Stomach (tissue), 9 donors: Measurements from ENCODE around the gene DHRS13. TPM values are rescaled to one million over a fixed set of nuclear protein-coding genes. Genes with fewer than 3 reads are reported as not detected.

ENCODE experiments used
- DNase-seq, 2 donors: peaks; one replicate each; pipeline versions ENCODE4 v3.0.0 to v3.0.0-alpha.2; 2013 to 2019
- H3K27ac ChIP-seq, 5 donors: fragments of 200-600 bp in 4 of 5; sonication (generic) in 4 of 5; one replicate each; pipeline ENCODE4 v1.5.1; 2013 to 2019; ENCODE audit warnings: mild to moderate bottlenecking in 1 of 5, moderate library complexity in 1 of 5
- H3K27me3 ChIP-seq, 3 donors: fragments of 200-600 bp; sonication (generic); one replicate each; pipeline ENCODE4 v1.5.1; 2017 to 2019; ENCODE audit warnings: mixed run types in 1 of 3
- H3K36me3 ChIP-seq, 4 donors: fragments of 200-600 bp; sonication (generic); 1 replicate in 3 of 4; 2 replicates in 1 of 4; pipeline ENCODE4 v1.5.1; 2016 to 2019
- H3K4me1 ChIP-seq, 4 donors: fragments of 200-600 bp; sonication (generic); one replicate each; pipeline ENCODE4 v1.5.1; 2016 to 2019
- H3K4me3 ChIP-seq, 4 donors: fragments of 200-600 bp; sonication (generic) in 3 of 4; one replicate each; pipeline ENCODE4 v1.5.1; 2016 to 2019; ENCODE audit warnings: mild to moderate bottlenecking in 1 of 4
- H3K9me3 ChIP-seq, 4 donors: fragments of 200-600 bp; sonication (generic); one replicate each; pipeline ENCODE4 v1.5.1; 2016 to 2019
- EP300 ChIP-seq: sonication (generic); formaldehyde crosslinking; IDR thresholded peaks from one replicate; pipeline ENCODE4 v1.6.1; 2017; ENCODE audit warnings: antibody characterized with exemption
- POLR2A ChIP-seq, 4 donors: fragments of 450-650 bp; IDR thresholded peaks; one replicate each; pipeline ENCODE4 v1.6.1; 2016; ENCODE audit warnings: antibody characterized with exemption in 4 of 4, control low read depth in 2 of 4, mild to moderate bottlenecking in 1 of 4, moderate library complexity in 1 of 4
- POLR2AphosphoS5 ChIP-seq, 3 donors: sonication (generic); formaldehyde crosslinking; IDR thresholded peaks; one replicate each; pipeline ENCODE4 v1.6.1; 2016; ENCODE audit warnings: antibody characterized with exemption in 3 of 3
- WGBS, 5 donors: extraction: QIAGEN DNeasy Blood & Tissue Kit in 3 of 5; methylation state at CpG; one replicate each; pipeline versions ENCODE4 v1.1.5 to v1.1.7; 2013 to 2018; 5-methylcytosine and 5-hydroxymethylcytosine counted together
- intact Hi-C: fragments of 100-400 bp; cut with DNase I; formaldehyde crosslinking; loops from one replicate; pipeline ENCODE4 v1.15.1; 2023; ENCODE audit warnings: low total_unique reads
- polyA plus RNA-seq, 3 donors: library from polyadenylated mRNA; stranded (reverse); fragments of 200-250 nt; gene quantifications; one replicate each; pipeline ENCODE4 v1.2.3, GENCODE V29; 2013
- total RNA-seq, 5 donors: library from RNA; depleted of rRNA; stranded (reverse); fragments of >200 nt; gene quantifications; one replicate each; pipeline versions ENCODE4 v1.1.0 to v1.2.3, GENCODE V29; 2014 to 2016
- TF ChIP-seq, protein P1 (sequence below), 7 experiments: fragments of 450-650 bp in 4 of 7; fragments of 200-600 bp in 3 of 7; sonication (generic) in 3 of 7; IDR thresholded peaks; one replicate each; pipeline ENCODE4 v1.5.1; 2016 to 2019; ENCODE audit warnings: antibody characterized with exemption in 7 of 7, control low read depth in 2 of 7, mild to moderate bottlenecking in 1 of 7
- donor health status: healthy with polysubstance abuse.
- donor health status: Bipolar disorder and iron deficiency.
- donor health status: healthy.

Gene DHRS13
- total and polyA plus RNA-seq, 8 donors: 4.4 to 33.5 (median 8.3) TPM; not detected in 1

GRCh38 chr17:28892024-28892423, 10.9 kb downstream of the DHRS13 start:
- H3K27me3 ChIP-seq: no peaks in the 10 kb centered on the region

GRCh38 chr17:28891201-28891600, 11.7 kb downstream of the DHRS13 start:
- no peaks in the 10 kb centered on the region for H3K9me3 ChIP-seq
- H3K27me3 ChIP-seq: no peaks in the 10 kb centered on the region
- H3K4me1 ChIP-seq: peaks cover 10 to 67% (median 27%) of the 10 kb centered on the region in 4 donors
- intact Hi-C loops: no loop called here
- H3K36me3 ChIP-seq: peaks cover 0 to 40% (median 30%) of the 10 kb centered on the region in 4 donors
- 85 to 97% (median 91%) methylated on average over 1 of the region's 1 CpG for WGBS, 5 donors
- TF ChIP-seq, protein P1, sequence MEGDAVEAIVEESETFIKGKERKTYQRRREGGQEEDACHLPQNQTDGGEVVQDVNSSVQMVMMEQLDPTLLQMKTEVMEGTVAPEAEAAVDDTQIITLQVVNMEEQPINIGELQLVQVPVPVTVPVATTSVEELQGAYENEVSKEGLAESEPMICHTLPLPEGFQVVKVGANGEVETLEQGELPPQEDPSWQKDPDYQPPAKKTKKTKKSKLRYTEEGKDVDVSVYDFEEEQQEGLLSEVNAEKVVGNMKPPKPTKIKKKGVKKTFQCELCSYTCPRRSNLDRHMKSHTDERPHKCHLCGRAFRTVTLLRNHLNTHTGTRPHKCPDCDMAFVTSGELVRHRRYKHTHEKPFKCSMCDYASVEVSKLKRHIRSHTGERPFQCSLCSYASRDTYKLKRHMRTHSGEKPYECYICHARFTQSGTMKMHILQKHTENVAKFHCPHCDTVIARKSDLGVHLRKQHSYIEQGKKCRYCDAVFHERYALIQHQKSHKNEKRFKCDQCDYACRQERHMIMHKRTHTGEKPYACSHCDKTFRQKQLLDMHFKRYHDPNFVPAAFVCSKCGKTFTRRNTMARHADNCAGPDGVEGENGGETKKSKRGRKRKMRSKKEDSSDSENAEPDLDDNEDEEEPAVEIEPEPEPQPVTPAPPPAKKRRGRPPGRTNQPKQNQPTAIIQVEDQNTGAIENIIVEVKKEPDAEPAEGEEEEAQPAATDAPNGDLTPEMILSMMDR (IDR thresholded peaks at IDR 0.05): no peak
- H3K27ac ChIP-seq: peak overlapping the region in 1 of 5 donors; percentile 11
- H3K4me3 ChIP-seq: no peak overlapping the region
- no peak for DNase-seq

More at GRCh38 chr17:28892024-28892423, 10.9 kb downstream of the DHRS13 start:
- intact Hi-C loops: no loop called here
- WGBS, 5 donors: 88 to 96% (median 93%) methylated on average over 1 to 4 of the region's 4 CpGs
- TF ChIP-seq, protein P1 (IDR thresholded peaks at IDR 0.05): no peak
- TF ChIP-seq EP300 (no peak), POLR2AphosphoS5 (IDR thresholded peaks at IDR 0.05) (no peak), POLR2A (IDR thresholded peaks at IDR 0.05) (no peak)
- Histone ChIP-seq H3K4me3 (no peak overlapping the region), H3K36me3 (peaks cover 0 to 31% (median 23%) of the 10 kb centered on the region in 4 donors), H3K27ac (peak overlapping the region in 3 of 5 donors; percentile 11 to 77 (median 63)), H3K4me1 (peaks cover 15 to 74% (median 35%) of the 10 kb centered on the region in 4 donors), H3K9me3 (no peaks in the 10 kb centered on the region)
- DNase-seq: no peak

- no peak for DNase-seq
- intact Hi-C loops: loop anchor here (10.0 kb wide), 1 partner anchor 125 kb away; no protein-coding TSS in a partner anchor
- no peak overlapping the region for H3K4me3 ChIP-seq
- peak overlapping the region in 1 of 5 donors; percentile 28 for H3K27ac ChIP-seq
- TF ChIP-seq, protein P1 (IDR thresholded peaks at IDR 0.05): no peak
- TF ChIP-seq EP300 (no peak), POLR2A (IDR thresholded peaks at IDR 0.05) (no peak), POLR2AphosphoS5 (IDR thresholded peaks at IDR 0.05) (no peak)
- peaks cover 5 to 55% (median 19%) of the 10 kb centered on the region in 4 donors for H3K4me1 ChIP-seq
- WGBS, 5 donors: 68 to 80% (median 74%) methylated on average over 5 of the region's 5 CpGs
- no peaks in the 10 kb centered on the region for H3K9me3 ChIP-seq
- no peaks in the 10 kb centered on the region for H3K27me3 ChIP-seq
- peaks cover 2 to 52% (median 42%) of the 10 kb centered on the region in 4 donors for H3K36me3 ChIP-seq
These were observed 12.9 kb downstream of the DHRS13 start for GRCh38 chr17:28889996-28890395.

DNA sequence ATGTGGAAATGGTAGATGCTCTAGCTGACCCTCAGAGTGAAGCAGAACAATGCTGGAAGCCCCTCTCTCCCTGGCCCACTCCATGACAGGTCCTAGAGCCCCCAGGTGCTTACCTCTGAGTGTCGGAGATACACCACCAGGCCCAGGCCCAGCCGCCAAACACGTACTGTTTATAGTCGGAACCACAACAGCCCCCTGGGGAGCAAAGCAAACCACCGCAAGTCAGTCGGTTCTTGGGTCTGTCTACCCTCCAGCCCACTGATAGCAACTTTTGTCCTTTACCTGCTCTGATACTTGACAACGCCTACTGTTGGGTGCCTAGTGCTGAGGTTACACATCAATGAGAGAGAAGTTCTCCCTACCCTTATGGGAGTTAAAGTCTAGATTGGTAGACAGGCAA, 14.0 kb downstream of the DHRS13 start:
- Histone ChIP-seq H3K36me3 (peaks cover 13 to 63% (median 53%) of the 10 kb centered on the region in 4 donors), H3K27me3 (no peaks in the 10 kb centered on the region), H3K4me3 (no peak overlapping the region), H3K27ac (no peak overlapping the region), H3K9me3 (no peaks in the 10 kb centered on the region), H3K4me1 (peaks cover 5 to 45% (median 18%) of the 10 kb centered on the region in 4 donors)
- 89 to 96% (median 90%) methylated on average over 7 of the region's 7 CpGs for WGBS, 5 donors
- intact Hi-C loops: loop anchor here (10.0 kb wide), 1 partner anchor 124 kb away; no protein-coding TSS in a partner anchor
- no peak for TF ChIP-seq EP300
- no peak for TF ChIP-seq POLR2AphosphoS5 (IDR thresholded peaks at IDR 0.05)
- TF ChIP-seq, protein P1 (IDR thresholded peaks at IDR 0.05): no peak
- TF ChIP-seq POLR2A (IDR thresholded peaks at IDR 0.05): no peak
- no peak for DNase-seq
